ENCODE measurements around the gene NDST3.
"Not testable (repeated sequence)": the region's sequence is repeated elsewhere in the genome, so short reads cannot be mapped to it uniquely, and the experiment has no call there.

NDST3 gene

GRCh38 chr4:118180776-118181175, 146.5 kb downstream of the NDST3 start:
- no peak for DNase-seq

- no peak for DNase-seq
Observed at GRCh38 chr4:118190903-118191302, 156.6 kb downstream of the NDST3 start.

- no peak for DNase-seq
Observed at GRCh38 chr4:118193421-118193820, 159.1 kb downstream of the NDST3 start.

GRCh38 chr4:118206627-118207026, 172.3 kb downstream of the NDST3 start:
- no peak for DNase-seq

- DNase-seq, result no peak
Observed at GRCh38 chr4:118213101-118213500, 178.8 kb downstream of the NDST3 start.

- no peak for DNase-seq
Observed at GRCh38 chr4:118215826-118216225, 181.5 kb downstream of the NDST3 start.

GRCh38 chr4:118221227-118221800, 187.0 kb downstream of the NDST3 start:
- no peak for DNase-seq

- DNase-seq, result peak; percentile 4 to 80 (median 46)
Observed at GRCh38 chr4:118224243-118224829, 190.1 kb downstream of the NDST3 start.

GRCh38 chr4:118225511-118225910, 191.2 kb downstream of the NDST3 start:
- DNase-seq, result no peak

- no peak for DNase-seq
Observed at GRCh38 chr4:118226311-118227010, 192.2 kb downstream of the NDST3 start.

- DNase-seq, result no peak
Observed at GRCh38 chr4:118235566-118236120, 201.4 kb downstream of the NDST3 start.

- DNase-seq, result no peak
Observed at GRCh38 chr4:118237531-118237930, 203.2 kb downstream of the NDST3 start.

GRCh38 chr4:118249890-118250289, 215.6 kb downstream of the NDST3 start:
- no peak for DNase-seq

- no peak for DNase-seq
Observed at GRCh38 chr4:118254368-118254767, 220.1 kb downstream of the NDST3 start.

GRCh38 chr4:118259111-118259510, 224.8 kb downstream of the NDST3 start:
- DNase-seq, result no peak

- DNase-seq, result no peak
Observed at GRCh38 chr4:118260309-118260708, 226.0 kb downstream of the NDST3 start.

GRCh38 chr4:118264096-118264495, 229.8 kb downstream of the NDST3 start:
- no peak for DNase-seq

- DNase-seq, result peak; percentile 22 to 70 (median 40)
Observed at GRCh38 chr4:118265312-118266144, 231.2 kb downstream of the NDST3 start.

- DNase-seq, result not testable (repeated sequence)
Observed at GRCh38 chr4:118266145-118266496, 231.8 kb downstream of the NDST3 start.

GRCh38 chr4:118268780-118269179, 234.5 kb downstream of the NDST3 start:
- no peak for DNase-seq

GRCh38 chr4:118270492-118270891, 236.2 kb downstream of the NDST3 start:
- DNase-seq, result peak; percentile 12 to 75 (median 58)

- no peak for DNase-seq
Observed at GRCh38 chr4:118271788-118272187, 237.5 kb downstream of the NDST3 start.

GRCh38 chr4:118273642-118274041, 239.4 kb downstream of the NDST3 start:
- no peak for DNase-seq

Data from suppressor macrophage (primary cell).